ENCODE measurements around the gene PDCD10.

Gene PDCD10

GRCh38 chr3:167684388-167684993 lies 50.2 kb downstream of the PDCD10 start:
- peak in 2 of 3 donors; percentile 19 to 78 for DNase-seq (ENCODE audit: low read depth in 2 of 3, low spot score in 1 of 3)

DNA sequence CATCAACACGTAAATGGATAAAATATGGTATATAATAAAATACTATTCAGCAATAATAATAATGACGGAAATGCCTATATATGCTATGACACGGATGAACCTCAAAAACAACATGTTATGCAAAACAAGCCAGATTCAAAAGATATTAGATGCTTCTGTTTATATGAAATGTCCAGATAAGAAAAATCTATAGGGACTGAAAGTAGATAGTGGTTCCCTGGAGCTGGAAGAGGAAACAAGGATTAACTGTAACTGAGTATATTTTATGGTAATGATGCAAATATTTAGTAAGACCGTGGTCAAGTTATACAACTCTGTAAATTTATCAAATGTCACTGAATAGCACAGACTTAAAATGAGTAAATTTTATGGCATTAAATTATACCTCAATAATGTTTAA lies 55.2 kb downstream of the PDCD10 start:
- no peak for DNase-seq (ENCODE audit: low read depth in 2 of 3, low spot score in 1 of 3)

DNA sequence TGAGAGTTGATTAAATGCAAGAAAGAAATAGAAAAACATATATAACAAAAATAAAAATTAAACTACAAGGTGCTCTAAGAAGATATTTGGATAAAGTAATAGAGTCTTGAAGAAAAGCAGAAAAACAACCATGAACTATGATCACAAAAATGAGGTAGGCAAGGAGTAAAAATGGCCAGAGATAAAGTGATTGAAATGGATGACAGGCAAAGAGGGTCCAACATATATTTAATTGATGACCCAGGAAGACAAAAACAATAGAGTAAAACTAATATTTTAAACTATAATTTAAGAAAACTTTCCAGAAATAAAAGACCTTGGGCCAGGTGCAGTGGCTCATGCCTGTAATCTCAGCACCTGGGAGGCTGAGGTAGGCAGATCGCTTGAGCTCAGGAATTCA lies 58.8 kb downstream of the PDCD10 start:
- DNase-seq (ENCODE audit: low read depth in 2 of 3, low spot score in 1 of 3): no peak

DNA sequence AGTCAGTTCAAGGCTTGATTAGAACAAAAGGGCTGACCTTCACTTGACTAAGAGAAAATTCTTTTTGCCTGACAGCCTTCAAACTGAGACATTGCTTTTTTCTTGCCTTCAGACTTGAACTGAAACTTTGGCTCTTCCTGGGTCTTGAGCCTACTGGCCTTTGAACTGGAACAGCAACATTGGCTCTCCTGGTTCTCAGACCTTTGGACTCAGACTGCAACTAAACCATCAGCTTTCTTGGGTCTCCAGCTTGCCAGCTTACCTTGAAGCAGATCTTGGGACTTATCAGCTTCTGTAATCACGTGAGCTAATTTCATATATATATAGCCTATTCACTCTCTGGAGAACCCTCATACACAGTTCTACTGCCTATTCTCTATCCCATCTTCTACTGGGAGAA lies 61.5 kb downstream of the PDCD10 start:
- no peak for DNase-seq (ENCODE audit: low read depth in 2 of 3, low spot score in 1 of 3)

- DNase-seq (ENCODE audit: low read depth in 2 of 3, low spot score in 1 of 3): no peak
Measured at GRCh38 chr3:167671878-167672427, 62.7 kb downstream of the PDCD10 start.

DNA sequence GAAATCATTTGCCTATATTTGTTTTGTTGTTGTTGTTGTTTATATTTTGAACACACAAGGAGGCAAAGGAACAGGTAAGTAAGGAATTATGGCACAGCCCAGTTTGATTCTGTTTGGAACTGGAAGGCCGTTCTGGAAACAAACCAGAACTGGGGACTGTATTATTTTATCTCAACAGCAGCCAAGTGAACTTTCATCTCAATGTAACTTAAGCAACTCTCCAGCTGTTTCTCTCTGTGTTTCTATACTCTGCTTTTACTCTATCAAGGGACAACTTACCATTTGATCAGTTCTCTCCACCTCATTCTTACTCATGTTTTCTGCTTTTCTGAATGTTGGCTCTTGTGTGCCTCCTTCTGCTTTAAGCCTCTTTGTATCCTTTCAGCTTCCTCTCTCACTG lies 65.0 kb downstream of the PDCD10 start:
- DNase-seq (ENCODE audit: low read depth in 2 of 3, low spot score in 1 of 3): no peak

DNA sequence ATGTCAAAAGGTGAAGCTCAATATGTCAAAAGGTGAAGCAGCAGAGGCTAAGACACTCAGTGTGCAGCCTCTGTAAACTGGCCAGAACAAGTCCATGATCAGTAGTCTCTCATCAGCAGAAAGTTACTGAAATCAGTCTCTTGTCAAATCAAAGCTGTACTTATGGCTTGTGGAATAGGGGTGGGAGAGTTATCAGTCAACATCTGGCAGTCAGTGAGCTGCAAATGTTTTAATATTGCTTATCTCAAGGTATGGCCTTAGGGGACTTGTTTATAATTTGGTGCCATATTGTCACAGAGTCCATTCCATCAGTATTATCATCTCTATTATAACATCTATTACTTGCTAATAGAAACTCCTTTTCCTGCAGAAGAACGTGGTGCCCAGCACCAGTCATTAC lies 66.0 kb downstream of the PDCD10 start:
- no peak for DNase-seq (ENCODE audit: low read depth in 2 of 3, low spot score in 1 of 3)

DNA sequence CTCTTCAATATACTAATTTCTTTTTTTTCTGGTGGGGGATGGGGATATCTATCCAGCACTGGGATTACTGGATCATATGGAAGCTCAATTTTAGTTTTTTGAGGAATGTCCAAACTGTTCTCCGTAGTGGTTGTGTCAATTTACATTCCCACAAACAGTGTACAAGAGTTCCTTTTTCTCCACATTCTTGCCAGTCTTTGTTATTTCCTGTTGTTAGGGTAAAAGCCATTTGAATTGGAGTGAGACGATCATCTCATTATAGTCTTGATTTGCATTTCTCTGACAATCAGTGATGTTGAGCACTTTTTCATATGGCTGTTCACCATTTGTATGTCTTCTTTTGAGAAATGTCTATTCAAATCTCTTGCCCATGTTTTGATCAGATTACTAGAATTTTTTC lies 68.1 kb downstream of the PDCD10 start:
- DNase-seq (ENCODE audit: low read depth in 2 of 3, low spot score in 1 of 3): no peak

GRCh38 chr3:167662919-167663400 lies 71.7 kb downstream of the PDCD10 start:
- no peak for DNase-seq (ENCODE audit: low read depth in 2 of 3, low spot score in 1 of 3)

DNA sequence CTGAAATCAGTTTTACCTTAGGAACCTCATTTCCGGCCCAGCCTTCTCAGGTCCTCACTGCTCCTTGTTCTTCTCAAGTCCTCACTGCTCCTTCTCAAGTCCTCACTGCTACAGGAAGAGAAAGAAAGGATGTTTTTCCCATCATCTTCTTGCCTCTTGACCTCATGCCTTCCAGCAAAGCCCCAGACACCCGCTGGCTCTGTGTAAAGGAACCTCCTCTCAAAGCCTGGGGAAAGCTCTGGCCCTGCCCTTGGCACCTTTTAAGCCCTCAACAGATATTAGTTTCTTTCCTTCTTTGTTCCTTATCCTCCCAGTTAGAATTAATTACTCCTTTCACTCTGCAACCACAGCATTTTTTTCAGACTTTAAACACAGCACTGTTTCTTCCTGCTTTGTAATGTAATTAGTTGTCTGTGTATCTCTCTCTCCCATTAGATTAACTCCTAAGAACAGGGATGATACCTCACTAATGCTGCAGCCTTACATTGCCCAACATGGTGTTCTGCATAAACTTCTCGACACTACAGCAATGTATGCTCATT lies 76.9 kb downstream of the PDCD10 start:
- no peak for DNase-seq (ENCODE audit: low read depth in 2 of 3, low spot score in 1 of 3)

- no peak for DNase-seq (ENCODE audit: low read depth in 2 of 3, low spot score in 1 of 3)
Measured at GRCh38 chr3:167656821-167657220, 77.9 kb downstream of the PDCD10 start.

- DNase-seq (ENCODE audit: low read depth in 2 of 3, low spot score in 1 of 3): no peak
Measured at GRCh38 chr3:167653760-167654159, 80.9 kb downstream of the PDCD10 start, which contains the start of gene WDR49. Gene WDR49, minus strand, starts transcription at chr3:167653942. Its CDS starts 517 bp downstream, at chr3:167653425.

GRCh38 chr3:167653155-167653554 lies 81.5 kb downstream of the PDCD10 start:
- DNase-seq (ENCODE audit: low read depth in 2 of 3, low spot score in 1 of 3): no peak

GRCh38 chr3:167651826-167652225 lies 82.9 kb downstream of the PDCD10 start:
- no peak for DNase-seq (ENCODE audit: low read depth in 2 of 3, low spot score in 1 of 3)

GRCh38 chr3:167650459-167650858 lies 84.2 kb downstream of the PDCD10 start:
- DNase-seq (ENCODE audit: low read depth in 2 of 3, low spot score in 1 of 3): no peak

- no peak for DNase-seq (ENCODE audit: low read depth in 2 of 3, low spot score in 1 of 3)
Measured at GRCh38 chr3:167649746-167650145, 84.9 kb downstream of the PDCD10 start.

DNA sequence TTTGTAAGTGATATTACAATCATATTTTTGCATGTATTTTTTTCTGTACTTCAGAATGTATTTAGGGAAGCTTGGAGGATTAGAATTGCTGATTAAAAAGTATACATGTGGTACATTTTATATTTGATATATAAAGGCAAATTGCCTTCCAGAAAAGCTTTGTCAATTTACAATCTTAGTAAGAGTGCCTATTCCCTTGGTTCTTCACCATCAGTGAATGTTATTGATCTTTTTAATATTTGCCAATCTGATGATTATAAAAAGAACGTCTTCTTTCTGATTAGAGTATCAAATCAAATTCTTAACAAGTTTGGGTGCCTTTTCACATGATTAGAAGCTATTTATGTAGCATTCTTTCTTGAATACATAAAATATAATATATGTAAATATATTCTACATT lies 90.1 kb downstream of the PDCD10 start:
- DNase-seq (ENCODE audit: low read depth in 2 of 3, low spot score in 1 of 3): no peak
